ENCODE data around the gene PLEKHA4. TPM values are rescaled to one million over a fixed set of nuclear protein-coding genes. Genes with fewer than 3 reads are reported as not detected.

The PLEKHA4 gene
- total and polyA plus RNA-seq, 10 of the 15 experiments (the other 5 are each of a cell fraction or from before 2014, with no cell fraction given): 0.13 to 10.0 (median 6.4) TPM; not detected in 1

- TF ChIP-seq, protein P1, sequence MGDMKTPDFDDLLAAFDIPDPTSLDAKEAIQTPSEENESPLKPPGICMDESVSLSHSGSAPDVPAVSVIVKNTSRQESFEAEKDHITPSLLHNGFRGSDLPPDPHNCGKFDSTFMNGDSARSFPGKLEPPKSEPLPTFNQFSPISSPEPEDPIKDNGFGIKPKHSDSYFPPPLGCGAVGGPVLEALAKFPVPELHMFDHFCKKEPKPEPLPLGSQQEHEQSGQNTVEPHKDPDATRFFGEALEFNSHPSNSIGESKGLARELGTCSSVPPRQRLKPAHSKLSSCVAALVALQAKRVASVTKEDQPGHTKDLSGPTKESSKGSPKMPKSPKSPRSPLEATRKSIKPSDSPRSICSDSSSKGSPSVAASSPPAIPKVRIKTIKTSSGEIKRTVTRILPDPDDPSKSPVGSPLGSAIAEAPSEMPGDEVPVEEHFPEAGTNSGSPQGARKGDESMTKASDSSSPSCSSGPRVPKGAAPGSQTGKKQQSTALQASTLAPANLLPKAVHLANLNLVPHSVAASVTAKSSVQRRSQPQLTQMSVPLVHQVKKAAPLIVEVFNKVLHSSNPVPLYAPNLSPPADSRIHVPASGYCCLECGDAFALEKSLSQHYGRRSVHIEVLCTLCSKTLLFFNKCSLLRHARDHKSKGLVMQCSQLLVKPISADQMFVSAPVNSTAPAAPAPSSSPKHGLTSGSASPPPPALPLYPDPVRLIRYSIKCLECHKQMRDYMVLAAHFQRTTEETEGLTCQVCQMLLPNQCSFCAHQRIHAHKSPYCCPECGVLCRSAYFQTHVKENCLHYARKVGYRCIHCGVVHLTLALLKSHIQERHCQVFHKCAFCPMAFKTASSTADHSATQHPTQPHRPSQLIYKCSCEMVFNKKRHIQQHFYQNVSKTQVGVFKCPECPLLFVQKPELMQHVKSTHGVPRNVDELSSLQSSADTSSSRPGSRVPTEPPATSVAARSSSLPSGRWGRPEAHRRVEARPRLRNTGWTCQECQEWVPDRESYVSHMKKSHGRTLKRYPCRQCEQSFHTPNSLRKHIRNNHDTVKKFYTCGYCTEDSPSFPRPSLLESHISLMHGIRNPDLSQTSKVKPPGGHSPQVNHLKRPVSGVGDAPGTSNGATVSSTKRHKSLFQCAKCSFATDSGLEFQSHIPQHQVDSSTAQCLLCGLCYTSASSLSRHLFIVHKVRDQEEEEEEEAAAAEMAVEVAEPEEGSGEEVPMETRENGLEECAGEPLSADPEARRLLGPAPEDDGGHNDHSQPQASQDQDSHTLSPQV (IDR thresholded peaks at IDR 0.05): no peak
- TF ChIP-seq CEBPB (IDR thresholded peaks at IDR 0.05; ENCODE audit: borderline replicate concordance in 1 of 2, low read depth in 2 of 2, low read length in 2 of 2): no peak
- TF ChIP-seq CUX1 (IDR thresholded peaks at IDR 0.05; ENCODE audit: insufficient replicate concordance, low read depth, low read length): no peak
- TF ChIP-seq POLR2AphosphoS5 (IDR thresholded peaks at IDR 0.05; ENCODE audit: low read length): no peak
- no peak for TF ChIP-seq MYC (IDR thresholded peaks at IDR 0.05; ENCODE audit: insufficient read depth, insufficient read length, insufficient replicate concordance, low read length, severe bottlenecking)
- no peak for TF ChIP-seq ZNF217 (IDR thresholded peaks at IDR 0.05)
- no peak for TF ChIP-seq LARP7 (IDR thresholded peaks at IDR 0.05)
- TF ChIP-seq, protein P2, sequence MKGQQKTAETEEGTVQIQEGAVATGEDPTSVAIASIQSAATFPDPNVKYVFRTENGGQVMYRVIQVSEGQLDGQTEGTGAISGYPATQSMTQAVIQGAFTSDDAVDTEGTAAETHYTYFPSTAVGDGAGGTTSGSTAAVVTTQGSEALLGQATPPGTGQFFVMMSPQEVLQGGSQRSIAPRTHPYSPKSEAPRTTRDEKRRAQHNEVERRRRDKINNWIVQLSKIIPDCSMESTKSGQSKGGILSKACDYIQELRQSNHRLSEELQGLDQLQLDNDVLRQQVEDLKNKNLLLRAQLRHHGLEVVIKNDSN (IDR thresholded peaks at IDR 0.05; ENCODE audit: borderline replicate concordance, extremely low read length, insufficient read depth, low read depth, low read length): no peak
- no peak for TF ChIP-seq POU2F2 (IDR thresholded peaks at IDR 0.05; ENCODE audit: borderline replicate concordance, low read depth, low read length)
- no peak for TF ChIP-seq PML (IDR thresholded peaks at IDR 0.05; ENCODE audit: low read length)
- no peak for TF ChIP-seq BRCA1 (IDR thresholded peaks at IDR 0.05; ENCODE audit: low read depth, low read length)
- TF ChIP-seq, protein P3, sequence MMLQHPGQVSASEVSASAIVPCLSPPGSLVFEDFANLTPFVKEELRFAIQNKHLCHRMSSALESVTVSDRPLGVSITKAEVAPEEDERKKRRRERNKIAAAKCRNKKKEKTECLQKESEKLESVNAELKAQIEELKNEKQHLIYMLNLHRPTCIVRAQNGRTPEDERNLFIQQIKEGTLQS (IDR thresholded peaks at IDR 0.05; ENCODE audit: borderline replicate concordance, extremely low read depth, low read depth, low read length): no peak
- no peak for TF ChIP-seq CREM (IDR thresholded peaks at IDR 0.05; ENCODE audit: low read depth)
- TF ChIP-seq CBFB (IDR thresholded peaks at IDR 0.05; ENCODE audit: low read depth): no peak
These were observed 1.2 kb downstream of the PLEKHA4 start (continued) for GRCh38 chr19:48867123-48867745.
